Effector memory CD4-positive, alpha-beta T cell (primary cell): ENCODE results near the gene DTHD1.

Experiments used
- DNase-seq, 3 donors: peaks; one replicate each; pipeline ENCODE4 v3.0.0-alpha.2; 2020
- H3K27ac ChIP-seq: 2 replicates; pipeline ENCODE4 v1.7.0; 2013; ENCODE audit warnings: mild to moderate bottlenecking, low read length, moderate library complexity; ENCODE audit not compliant: insufficient read depth, poor library complexity, severe bottlenecking
- H3K27me3 ChIP-seq: replicated peaks from 2 replicates; pipeline ENCODE4 v1.7.0; 2013; ENCODE audit warnings: mild to moderate bottlenecking, low read length; ENCODE audit not compliant: insufficient read depth, control insufficient read depth, poor library complexity, severe bottlenecking
- H3K36me3 ChIP-seq: 2 replicates; pipeline ENCODE4 v1.7.0; 2013; ENCODE audit warnings: mild to moderate bottlenecking, low read length, moderate library complexity; ENCODE audit not compliant: control insufficient read depth, insufficient read depth
- H3K4me1 ChIP-seq: 2 replicates; pipeline ENCODE4 v1.7.0; 2013; ENCODE audit warnings: low read length, mild to moderate bottlenecking; ENCODE audit not compliant: control insufficient read depth, insufficient read depth, poor library complexity, severe bottlenecking
- H3K4me3 ChIP-seq: 2 replicates; pipeline ENCODE4 v1.7.0; 2013; ENCODE audit warnings: low read length, low read depth, mild to moderate bottlenecking; ENCODE audit not compliant: insufficient read depth, poor library complexity, severe bottlenecking
- H3K9me3 ChIP-seq: 2 replicates; pipeline ENCODE4 v1.7.0; 2013; ENCODE audit warnings: mild to moderate bottlenecking, low read length, moderate library complexity; ENCODE audit not compliant: control insufficient read depth

DTHD1 gene

GRCh38 chr4:36363024-36363423 is 81.6 kb downstream of the DTHD1 start:
- Histone ChIP-seq H3K36me3 (no peaks in the 10 kb centered on the region), H3K27ac (no peak overlapping the region), H3K4me3 (no peak overlapping the region), H3K9me3 (no peaks in the 10 kb centered on the region), H3K4me1 (no peaks in the 10 kb centered on the region), H3K27me3 (no peaks in the 10 kb centered on the region)
- DNase-seq: no peak

DNA sequence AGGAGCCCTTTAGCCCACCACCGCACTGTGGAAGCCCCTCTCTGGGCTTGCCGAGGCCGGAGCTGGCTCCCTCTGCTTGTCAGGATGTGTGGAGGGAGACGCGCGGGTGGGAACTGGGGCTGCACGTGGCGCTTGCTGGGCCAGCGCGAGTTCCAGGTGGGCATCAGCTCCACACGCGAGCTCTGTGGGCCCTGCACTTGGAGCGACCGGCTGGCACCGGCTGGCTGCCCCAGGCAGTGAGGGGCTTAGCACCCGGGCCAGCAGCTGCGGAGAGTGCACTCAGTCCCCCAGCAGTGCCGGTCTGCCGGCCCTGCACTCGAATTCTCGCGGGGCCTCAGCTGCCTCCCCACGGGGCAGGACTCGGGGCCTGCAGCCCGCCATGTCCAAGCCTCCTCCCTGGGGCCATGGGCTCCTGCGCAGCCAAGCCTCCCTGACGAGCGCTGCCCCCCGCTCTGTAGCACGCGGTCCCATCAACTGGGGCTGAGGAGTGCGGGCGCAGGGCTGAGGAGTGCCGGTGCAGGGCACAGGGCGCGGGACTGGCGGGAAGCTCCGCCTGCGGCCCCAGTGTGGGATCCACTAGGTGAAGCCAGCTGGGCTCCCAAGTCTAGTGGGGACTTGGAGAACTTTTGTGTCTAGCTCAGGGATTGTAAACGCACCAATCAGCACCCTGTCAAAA is 93.6 kb downstream of the DTHD1 start:
- H3K4me3 ChIP-seq: no peak overlapping the region
- no peaks in the 10 kb centered on the region for H3K4me1 ChIP-seq
- DNase-seq: no peak
- H3K9me3 ChIP-seq: peaks cover 6% of the 10 kb centered on the region
- no peak overlapping the region for H3K27ac ChIP-seq
- no peaks in the 10 kb centered on the region for H3K36me3 ChIP-seq
- no peaks in the 10 kb centered on the region for H3K27me3 ChIP-seq

- Histone ChIP-seq H3K9me3 (no peaks in the 10 kb centered on the region), H3K27me3 (no peaks in the 10 kb centered on the region), H3K4me3 (peak overlapping the region; percentile 10), H3K36me3 (no peaks in the 10 kb centered on the region), H3K4me1 (peaks cover 5% of the 10 kb centered on the region), H3K27ac (peak overlapping the region; percentile 48)
- peak in 2 of 3 donors; percentile 22 to 38 for DNase-seq
Measured at GRCh38 chr4:36385951-36386571, 104.6 kb downstream of the DTHD1 start.

GRCh38 chr4:36386691-36387090 is 105.3 kb downstream of the DTHD1 start:
- Histone ChIP-seq H3K4me3 (no peak overlapping the region), H3K27ac (peak overlapping the region; percentile 48), H3K4me1 (peaks cover 5% of the 10 kb centered on the region), H3K36me3 (no peaks in the 10 kb centered on the region), H3K9me3 (no peaks in the 10 kb centered on the region), H3K27me3 (no peaks in the 10 kb centered on the region)
- no peak for DNase-seq

- no peak overlapping the region for H3K4me3 ChIP-seq
- DNase-seq: no peak
- no peak overlapping the region for H3K27ac ChIP-seq
Measured at GRCh38 chr4:36388710-36389109, 107.3 kb downstream of the DTHD1 start.

DNA sequence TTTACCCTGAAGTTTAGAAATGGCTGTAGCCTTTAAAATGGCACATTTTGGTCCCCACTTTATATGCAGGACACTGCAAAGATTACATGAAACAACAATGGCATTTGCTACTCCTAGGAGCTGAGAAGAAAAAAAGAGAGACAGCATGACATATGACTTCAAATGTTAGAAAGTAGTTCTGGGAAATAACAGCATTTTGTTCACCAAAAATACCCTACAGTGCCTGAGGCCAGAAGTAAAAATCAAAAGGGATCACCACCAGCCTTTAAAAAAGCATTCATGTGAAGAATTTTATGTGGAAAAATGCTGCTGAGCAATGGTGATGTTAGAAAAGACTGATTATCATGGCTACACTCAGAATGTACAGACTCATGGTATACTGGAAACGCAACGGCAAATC is 110.0 kb downstream of the DTHD1 start:
- Histone ChIP-seq H3K27ac (no peak overlapping the region), H3K9me3 (no peaks in the 10 kb centered on the region), H3K4me3 (no peak overlapping the region), H3K4me1 (peaks cover 13% of the 10 kb centered on the region), H3K36me3 (no peaks in the 10 kb centered on the region), H3K27me3 (no peaks in the 10 kb centered on the region)
- no peak for DNase-seq

More at GRCh38 chr4:36388710-36389109, 107.3 kb downstream of the DTHD1 start:
- Histone ChIP-seq H3K27me3 (no peaks in the 10 kb centered on the region), H3K4me1 (peaks cover 5% of the 10 kb centered on the region), H3K9me3 (no peaks in the 10 kb centered on the region), H3K36me3 (no peaks in the 10 kb centered on the region)

GRCh38 chr4:36392024-36392423 is 110.6 kb downstream of the DTHD1 start:
- peaks cover 9% of the 10 kb centered on the region for H3K4me1 ChIP-seq
- H3K36me3 ChIP-seq: no peaks in the 10 kb centered on the region
- no peak overlapping the region for H3K4me3 ChIP-seq
- no peaks in the 10 kb centered on the region for H3K27me3 ChIP-seq
- no peak for DNase-seq
- no peaks in the 10 kb centered on the region for H3K9me3 ChIP-seq
- H3K27ac ChIP-seq: no peak overlapping the region

DNA sequence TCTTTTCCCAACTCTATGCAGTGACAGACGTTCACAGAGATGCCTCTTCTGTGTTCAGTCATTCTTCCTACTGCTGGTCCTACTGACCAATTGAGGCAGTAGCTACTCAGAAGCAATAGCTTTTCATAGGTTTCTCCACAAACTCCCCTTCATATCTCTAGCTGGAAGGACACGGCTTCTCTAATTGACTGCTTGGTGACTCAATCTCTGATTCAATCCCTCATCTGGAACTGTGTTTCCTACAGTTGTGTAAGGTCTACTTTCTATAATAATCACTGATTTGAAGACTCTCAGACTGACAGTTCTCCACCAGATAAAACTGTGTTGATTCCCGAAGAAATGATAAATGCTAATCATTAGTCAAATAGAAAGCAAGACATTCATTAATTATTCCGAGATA is 111.5 kb downstream of the DTHD1 start:
- no peak overlapping the region for H3K4me3 ChIP-seq
- no peak for DNase-seq
- H3K9me3 ChIP-seq: no peaks in the 10 kb centered on the region
- peaks cover 9% of the 10 kb centered on the region for H3K4me1 ChIP-seq
- H3K27me3 ChIP-seq: no peaks in the 10 kb centered on the region
- H3K36me3 ChIP-seq: no peaks in the 10 kb centered on the region
- no peak overlapping the region for H3K27ac ChIP-seq
